Pulmonary artery endothelial cell (primary cell): ENCODE measurements around the gene ARL4A. TPM values are rescaled to one million over a fixed set of nuclear protein-coding genes. Genes with fewer than 3 reads are reported as not detected.
A peak's percentile ranks its signal among the peaks of the same experiment; 100 is the strongest.

ENCODE experiments used
- DNase-seq: peaks from one replicate; pipeline ENCODE4 v3.0.0-alpha.2; 2011; ENCODE audit warnings: low read depth, low spot score
- total RNA-seq: library from RNA; depleted of rRNA; stranded (reverse); fragments of >200 nt; gene quantifications from 2 replicates; pipeline ENCODE4 v1.2.3, GENCODE V29; 2014

The ARL4A gene
- total RNA-seq, 1 donor from 2014 or later: 44.6 TPM

- DNase-seq: no peak
Measured at GRCh38 chr7:12701433-12701832, 14.0 kb downstream of the ARL4A start.

- DNase-seq: no peak
Measured at GRCh38 chr7:12703881-12704280, 16.4 kb downstream of the ARL4A start.

GRCh38 chr7:12705878-12706277 is 18.4 kb downstream of the ARL4A start:
- no peak for DNase-seq

GRCh38 chr7:12706900-12707536 is 19.6 kb downstream of the ARL4A start:
- DNase-seq: no peak

GRCh38 chr7:12708314-12708713 is 20.9 kb downstream of the ARL4A start:
- no peak for DNase-seq

- DNase-seq: no peak
Measured at GRCh38 chr7:12709726-12710502, 22.5 kb downstream of the ARL4A start.

GRCh38 chr7:12711124-12711523 is 23.7 kb downstream of the ARL4A start:
- no peak for DNase-seq

- DNase-seq: no peak
Measured at GRCh38 chr7:12712236-12712635, 24.8 kb downstream of the ARL4A start.

- DNase-seq: no peak
Measured at GRCh38 chr7:12713625-12714378, 26.4 kb downstream of the ARL4A start.

GRCh38 chr7:12714379-12714737 is 26.9 kb downstream of the ARL4A start:
- no peak for DNase-seq

- peak; percentile 74 for DNase-seq
Measured at GRCh38 chr7:12715372-12716133, 28.1 kb downstream of the ARL4A start.

- no peak for DNase-seq
Measured at GRCh38 chr7:12716134-12716681, 28.8 kb downstream of the ARL4A start.

- DNase-seq: no peak
Measured at GRCh38 chr7:12716722-12717121, 29.3 kb downstream of the ARL4A start.

GRCh38 chr7:12719141-12719919 is 31.9 kb downstream of the ARL4A start:
- DNase-seq: no peak

- no peak for DNase-seq
Measured at GRCh38 chr7:12719981-12720865, 32.8 kb downstream of the ARL4A start.

- no peak for DNase-seq
Measured at GRCh38 chr7:12721286-12721830, 33.9 kb downstream of the ARL4A start.

GRCh38 chr7:12722136-12722535 is 34.7 kb downstream of the ARL4A start:
- no peak for DNase-seq

- DNase-seq: no peak
Measured at GRCh38 chr7:12722636-12723605, 35.5 kb downstream of the ARL4A start.
